Measurements from ENCODE around the gene WDR49. TPM values are rescaled to one million over a fixed set of nuclear protein-coding genes. Genes with fewer than 3 reads are reported as not detected.

Gene WDR49
- total RNA-seq, 2 experiments from 2014 or later, result not detected

DNA sequence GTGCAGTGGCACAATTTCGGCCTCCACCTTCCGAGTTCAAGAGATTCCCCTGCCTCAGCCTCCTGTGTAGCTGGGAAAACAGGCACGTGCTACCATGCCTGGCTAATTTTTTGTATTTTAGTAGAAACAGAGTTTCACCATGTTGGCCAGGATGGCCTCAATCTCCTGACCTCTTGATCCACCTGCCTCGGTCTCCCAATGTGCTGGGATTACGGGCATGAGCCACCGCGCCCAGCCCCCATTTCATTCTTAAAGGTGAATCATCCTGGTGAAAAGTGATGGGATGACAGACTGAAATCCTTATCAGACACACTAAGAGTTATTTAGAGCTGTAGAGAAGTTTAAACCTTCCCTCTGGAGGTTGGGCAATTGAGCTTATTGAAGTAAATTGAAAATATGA lies 155.8 kb downstream of the WDR49 start:
- ChIA-PET POLR2A (no interaction called here), CTCF (interaction anchor here (0.6 kb wide), 1 partner anchor 262 kb away, joined by 3 read pairs; no protein-coding TSS in a partner anchor)

DNA sequence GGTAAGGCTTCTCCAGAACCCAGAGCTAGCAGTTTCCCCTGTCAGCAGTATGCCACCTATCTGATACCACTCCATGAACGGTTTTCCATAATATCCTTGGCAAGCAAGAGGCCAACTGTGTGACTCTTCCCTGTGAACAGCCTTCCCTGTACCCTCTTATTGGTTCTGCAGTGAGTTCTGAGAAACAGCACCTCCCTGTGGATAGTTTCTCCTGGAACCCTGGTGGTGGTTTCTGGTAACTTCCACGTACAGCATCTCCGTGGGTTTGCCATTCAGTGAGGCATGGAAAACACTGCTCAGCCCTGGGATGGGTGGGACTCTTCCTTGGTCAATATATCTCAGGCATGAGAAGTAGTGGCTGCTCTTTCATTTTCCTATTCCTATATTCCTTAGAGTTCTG lies 160.5 kb downstream of the WDR49 start:
- ChIA-PET CTCF (no interaction called here), POLR2A (no interaction called here)

DNA sequence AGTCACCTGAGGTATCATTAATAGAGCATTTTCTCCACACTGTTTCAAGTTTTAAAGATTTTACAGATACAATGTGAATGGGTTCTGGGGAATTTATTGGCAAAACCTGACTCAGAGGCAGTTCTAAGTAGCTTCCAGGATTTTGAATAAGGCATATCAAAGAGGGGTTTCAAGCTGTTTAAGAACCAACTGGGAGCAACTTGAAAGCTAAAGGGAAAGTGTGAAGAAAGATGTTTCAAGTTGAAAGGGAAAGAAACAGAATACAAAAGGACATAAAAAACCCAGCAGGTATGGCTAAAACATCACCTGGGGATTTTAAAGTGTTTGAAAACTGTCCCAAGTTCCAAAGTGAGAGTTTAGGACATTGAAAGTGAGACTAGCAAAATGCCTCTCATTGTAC lies 162.1 kb downstream of the WDR49 start:
- ChIA-PET CTCF (no interaction called here), POLR2A (no interaction called here)

- CTCF ChIA-PET, result no interaction called here
- POLR2A ChIA-PET, result no interaction called here
Observed at GRCh38 chr3:167489571-167489970, 164.2 kb downstream of the WDR49 start.

GRCh38 chr3:167487556-167487955 lies 166.2 kb downstream of the WDR49 start:
- ChIA-PET CTCF (no interaction called here), POLR2A (no interaction called here)

- POLR2A ChIA-PET, result no interaction called here
Observed at GRCh38 chr3:167484551-167484950, 169.2 kb downstream of the WDR49 start.

DNA sequence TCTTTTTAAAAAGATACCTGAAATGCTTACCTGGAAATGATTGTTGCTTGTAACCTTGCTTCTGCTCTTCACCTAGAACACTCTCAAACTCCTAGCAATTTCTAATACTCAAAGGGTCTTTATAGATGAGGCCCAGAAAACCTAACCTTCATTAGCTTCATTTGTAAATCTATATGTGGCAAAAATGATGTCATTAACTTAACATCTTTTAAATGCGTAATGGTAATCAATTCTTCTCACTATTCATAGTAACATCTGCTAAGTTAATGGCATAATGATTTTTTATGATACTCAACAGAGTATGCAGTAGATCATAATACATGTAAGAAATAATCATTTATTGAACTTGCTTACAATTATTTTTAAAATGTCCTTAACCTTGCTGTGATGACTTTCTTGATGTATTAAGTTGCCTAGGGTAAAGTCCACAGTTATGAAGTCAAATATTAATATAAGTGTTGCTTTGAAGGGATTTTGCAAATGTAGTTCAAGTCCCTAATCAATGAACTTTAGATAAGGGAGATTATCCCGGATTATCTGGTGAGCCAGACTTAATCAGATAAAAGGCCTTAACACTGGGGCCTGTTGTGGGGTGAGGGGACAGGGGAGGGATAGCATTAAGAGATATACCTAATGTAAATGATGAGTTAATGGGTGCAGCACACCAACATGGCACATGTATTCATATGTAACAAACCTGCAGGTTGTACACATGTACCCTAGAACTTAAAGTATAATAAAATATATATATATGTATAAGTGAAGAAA lies 169.8 kb downstream of the WDR49 start:
- ChIA-PET POLR2A (no interaction called here), CTCF (no interaction called here)

More at GRCh38 chr3:167484551-167484950, 169.2 kb downstream of the WDR49 start:
- CTCF ChIA-PET, result no interaction called here

DNA sequence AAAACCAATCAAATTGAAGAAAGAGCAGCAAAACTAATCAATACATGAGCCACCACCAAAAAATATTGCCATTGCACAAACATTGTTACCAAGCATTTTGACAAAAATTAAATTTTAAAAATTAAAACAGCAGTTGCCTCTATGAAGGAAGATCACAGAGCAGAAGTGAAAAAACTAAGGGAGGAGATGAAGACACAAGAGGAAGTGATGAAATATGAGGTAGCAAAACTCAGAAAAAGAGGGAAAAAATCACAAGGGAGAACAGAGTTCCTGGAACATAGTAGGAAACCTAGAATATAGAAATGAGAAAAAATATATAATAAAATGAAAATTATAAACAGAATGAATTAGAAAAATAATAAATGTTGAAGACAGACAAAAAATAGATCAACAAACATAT lies 172.6 kb downstream of the WDR49 start:
- ChIA-PET POLR2A (no interaction called here), CTCF (no interaction called here)

- ChIA-PET CTCF (no interaction called here), POLR2A (no interaction called here)
Observed at GRCh38 chr3:167480748-167481147, 173.0 kb downstream of the WDR49 start.

- CTCF ChIA-PET, result no interaction called here
- POLR2A ChIA-PET, result no interaction called here
Observed at GRCh38 chr3:167473863-167474262, 179.9 kb downstream of the WDR49 start, which contains the start of gene SERPINI2. Gene SERPINI2 (minus strand): TSS chr3:167474042. CDS start chr3:167471834, 2,208 bp downstream.

DNA sequence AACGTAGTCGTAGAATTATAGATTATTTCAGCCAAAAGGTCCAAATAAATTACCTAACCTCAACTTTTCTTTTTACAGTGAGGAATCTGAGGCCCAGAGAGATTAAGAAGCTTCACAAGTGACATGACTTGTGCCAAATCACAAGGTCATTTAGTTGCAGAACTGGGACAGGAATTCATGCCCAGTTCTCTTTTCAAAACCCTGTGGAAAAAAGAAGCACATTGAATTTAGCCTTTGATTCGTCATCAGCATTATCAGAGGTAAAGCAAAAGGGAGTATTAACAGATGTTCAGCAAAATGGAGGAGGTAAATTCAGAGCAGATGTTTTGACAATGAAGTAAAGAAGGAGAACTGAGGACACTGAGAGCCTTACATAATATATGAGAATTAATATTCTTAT lies 184.4 kb downstream of the WDR49 start:
- CTCF ChIA-PET, result interaction anchor here (0.6 kb wide), 1 partner anchor 216 kb away, joined by 3 read pairs; no protein-coding TSS in a partner anchor
- POLR2A ChIA-PET, result no interaction called here

GRCh38 chr3:167467848-167468611 lies 185.7 kb downstream of the WDR49 start:
- ChIA-PET CTCF (no interaction called here), POLR2A (no interaction called here)

GRCh38 chr3:167466966-167467365 lies 186.8 kb downstream of the WDR49 start:
- CTCF ChIA-PET, result no interaction called here
- POLR2A ChIA-PET, result no interaction called here

- POLR2A ChIA-PET, result no interaction called here
- CTCF ChIA-PET, result no interaction called here
Observed at GRCh38 chr3:167456157-167456799, 197.5 kb downstream of the WDR49 start.

DNA sequence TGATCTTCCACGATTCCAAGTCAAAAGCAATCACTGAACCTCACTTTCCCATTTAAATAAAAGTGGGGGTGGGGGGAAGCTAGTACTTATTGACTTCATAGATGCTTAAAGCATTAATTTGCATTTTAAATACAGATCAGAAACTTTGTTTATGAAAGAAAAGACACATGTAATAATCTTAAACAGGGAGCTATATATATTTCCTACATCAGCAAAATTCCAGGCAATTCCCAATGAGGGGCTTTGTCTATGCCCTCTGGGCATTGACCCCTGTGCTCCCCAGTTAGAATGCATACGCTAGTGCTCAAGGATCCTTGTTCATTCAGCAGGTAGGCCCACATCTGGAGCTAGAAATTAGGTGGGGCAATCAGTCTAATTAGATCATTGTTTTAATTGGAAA lies 199.9 kb downstream of the WDR49 start:
- ChIA-PET CTCF (no interaction called here), POLR2A (interaction anchor here (0.6 kb wide), 1 partner anchor 1038 kb away, joined by 8 read pairs; no protein-coding TSS in a partner anchor)

DNA sequence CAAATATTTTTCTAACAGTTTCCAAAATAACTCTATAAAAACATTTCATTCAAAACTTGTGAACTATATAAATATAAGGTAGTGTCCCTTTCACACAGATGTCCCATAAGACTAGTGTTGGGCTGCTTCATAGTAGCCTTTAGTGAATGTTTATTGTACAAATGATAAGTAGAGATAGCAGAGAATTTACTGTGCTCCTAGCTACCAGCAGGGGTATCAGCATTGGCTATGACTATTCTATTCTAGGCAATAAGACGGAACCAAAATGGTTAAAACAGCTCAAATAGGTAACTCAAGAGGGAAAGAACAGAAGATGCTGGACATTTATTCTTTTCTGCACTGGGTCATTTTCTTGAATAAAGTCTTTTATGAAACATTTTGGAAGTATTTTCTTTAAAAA lies 202.5 kb downstream of the WDR49 start:
- CTCF ChIA-PET, result no interaction called here
- POLR2A ChIA-PET, result no interaction called here

GRCh38 chr3:167450675-167451074 lies 203.1 kb downstream of the WDR49 start:
- CTCF ChIA-PET, result no interaction called here
- POLR2A ChIA-PET, result no interaction called here

GRCh38 chr3:167450195-167450594 lies 203.5 kb downstream of the WDR49 start:
- POLR2A ChIA-PET, result no interaction called here

DNA sequence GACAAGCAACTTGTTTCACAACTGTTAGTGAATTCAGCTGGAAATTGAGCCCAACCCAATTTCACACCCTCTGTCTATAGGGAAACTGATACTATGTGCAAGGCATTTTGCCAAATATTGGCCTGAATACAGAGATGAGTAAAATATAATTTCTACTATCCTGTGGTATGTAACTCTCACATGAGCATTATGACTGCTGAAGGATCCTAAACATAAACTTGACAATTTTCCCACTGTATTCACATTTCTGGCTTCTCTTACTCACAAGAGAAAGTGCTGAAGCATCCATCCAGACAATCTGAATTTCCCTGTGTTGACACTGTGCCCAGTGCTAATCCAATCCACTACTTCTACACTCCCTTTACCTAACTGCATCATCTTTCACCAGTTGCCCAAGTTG lies 208.3 kb downstream of the WDR49 start:
- CTCF ChIA-PET, result no interaction called here
- POLR2A ChIA-PET, result no interaction called here

More at GRCh38 chr3:167450195-167450594, 203.5 kb downstream of the WDR49 start:
- CTCF ChIA-PET, result no interaction called here

DNA sequence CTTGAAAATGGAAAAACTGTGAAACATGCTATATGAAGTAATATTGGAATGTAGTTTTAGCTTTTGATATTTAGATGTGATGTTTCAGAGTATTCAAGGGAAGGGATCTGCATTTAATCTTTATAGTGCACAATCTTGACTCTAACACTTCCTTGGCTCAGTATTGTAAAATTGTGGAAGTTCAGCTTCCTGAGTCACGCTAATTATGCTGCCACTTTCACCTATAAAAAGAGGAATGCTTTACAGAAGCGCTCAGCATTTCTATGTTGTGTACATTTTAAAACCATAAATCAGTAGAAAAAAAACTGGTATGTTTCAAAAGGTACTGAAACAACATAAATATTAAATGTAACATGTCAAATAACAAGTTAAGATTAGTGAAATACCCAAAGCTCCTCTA lies 212.5 kb downstream of the WDR49 start:
- CTCF ChIA-PET, result no interaction called here

More for the DNA sequence above, 212.5 kb downstream of the WDR49 start:
- POLR2A ChIA-PET, result no interaction called here
